Measurements from ENCODE around the gene APP.

APP gene

GRCh38 chr21:25939396-25939761 lies 231.2 kb downstream of the APP start:
- Histone ChIP-seq H3K79me2 (no peaks in the 10 kb centered on the region), H3K27ac (no peak overlapping the region), H3K4me1 (no peaks in the 10 kb centered on the region)

GRCh38 chr21:25938658-25939395 lies 231.7 kb downstream of the APP start:
- H3K9me3 ChIP-seq (ENCODE audit: control insufficient read depth, low read length): no peaks in the 10 kb centered on the region
- H3K4me2 ChIP-seq (ENCODE audit: low read length): no peak overlapping the region
- H3K36me3 ChIP-seq (ENCODE audit: control insufficient read depth, insufficient read depth, low read length): no peaks in the 10 kb centered on the region
- no peaks in the 10 kb centered on the region for H3K27me3 ChIP-seq (ENCODE audit: control insufficient read depth, insufficient read depth, low read length)
- no peak overlapping the region for H2AFZ ChIP-seq
- H3K9ac ChIP-seq: no peak overlapping the region
- H3K79me2 ChIP-seq: no peaks in the 10 kb centered on the region
- TF ChIP-seq, protein P1, sequence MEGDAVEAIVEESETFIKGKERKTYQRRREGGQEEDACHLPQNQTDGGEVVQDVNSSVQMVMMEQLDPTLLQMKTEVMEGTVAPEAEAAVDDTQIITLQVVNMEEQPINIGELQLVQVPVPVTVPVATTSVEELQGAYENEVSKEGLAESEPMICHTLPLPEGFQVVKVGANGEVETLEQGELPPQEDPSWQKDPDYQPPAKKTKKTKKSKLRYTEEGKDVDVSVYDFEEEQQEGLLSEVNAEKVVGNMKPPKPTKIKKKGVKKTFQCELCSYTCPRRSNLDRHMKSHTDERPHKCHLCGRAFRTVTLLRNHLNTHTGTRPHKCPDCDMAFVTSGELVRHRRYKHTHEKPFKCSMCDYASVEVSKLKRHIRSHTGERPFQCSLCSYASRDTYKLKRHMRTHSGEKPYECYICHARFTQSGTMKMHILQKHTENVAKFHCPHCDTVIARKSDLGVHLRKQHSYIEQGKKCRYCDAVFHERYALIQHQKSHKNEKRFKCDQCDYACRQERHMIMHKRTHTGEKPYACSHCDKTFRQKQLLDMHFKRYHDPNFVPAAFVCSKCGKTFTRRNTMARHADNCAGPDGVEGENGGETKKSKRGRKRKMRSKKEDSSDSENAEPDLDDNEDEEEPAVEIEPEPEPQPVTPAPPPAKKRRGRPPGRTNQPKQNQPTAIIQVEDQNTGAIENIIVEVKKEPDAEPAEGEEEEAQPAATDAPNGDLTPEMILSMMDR (IDR thresholded peaks at IDR 0.05): no peak
- no peaks in the 10 kb centered on the region for H3K4me1 ChIP-seq
- H3K4me3 ChIP-seq (ENCODE audit: low read depth, low read length): no peak overlapping the region
- H3K27ac ChIP-seq: no peak overlapping the region

More at GRCh38 chr21:25939396-25939761, 231.2 kb downstream of the APP start:
- H3K9ac ChIP-seq: no peak overlapping the region
- H3K27me3 ChIP-seq (ENCODE audit: control insufficient read depth, insufficient read depth, low read length): no peaks in the 10 kb centered on the region
- TF ChIP-seq, protein P1 (IDR thresholded peaks at IDR 0.05): no peak
- H3K4me2 ChIP-seq (ENCODE audit: low read length): no peak overlapping the region
- no peaks in the 10 kb centered on the region for H3K36me3 ChIP-seq (ENCODE audit: control insufficient read depth, insufficient read depth, low read length)
- H3K4me3 ChIP-seq (ENCODE audit: low read depth, low read length): no peak overlapping the region
- no peaks in the 10 kb centered on the region for H3K9me3 ChIP-seq (ENCODE audit: control insufficient read depth, low read length)
- H2AFZ ChIP-seq: no peak overlapping the region

DNA sequence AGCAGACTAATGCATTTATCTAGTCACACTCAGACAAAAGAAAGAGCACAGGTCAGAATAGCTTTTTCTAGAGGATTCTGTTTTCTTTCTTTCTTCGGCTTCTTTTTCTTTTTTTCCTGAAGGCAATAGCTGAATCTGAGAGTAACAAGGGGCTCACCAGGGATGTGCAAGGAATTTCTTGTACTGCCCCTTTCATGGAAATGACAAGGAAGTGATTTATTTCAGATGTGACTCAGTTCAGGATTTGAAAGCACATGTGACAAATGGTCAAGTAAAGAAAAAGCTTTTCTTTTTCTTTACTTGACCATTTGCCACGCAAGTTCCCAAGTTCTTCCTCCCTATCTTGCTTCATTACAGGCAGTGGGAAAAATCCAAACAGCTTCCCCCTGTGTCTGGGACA lies 233.8 kb downstream of the APP start:
- H3K27me3 ChIP-seq (ENCODE audit: control insufficient read depth, insufficient read depth, low read length): no peaks in the 10 kb centered on the region
- no peak overlapping the region for H3K4me2 ChIP-seq (ENCODE audit: low read length)
- no peak overlapping the region for H3K27ac ChIP-seq
- no peak overlapping the region for H2AFZ ChIP-seq
- no peaks in the 10 kb centered on the region for H3K79me2 ChIP-seq
- no peak overlapping the region for H3K9ac ChIP-seq
- H3K36me3 ChIP-seq (ENCODE audit: control insufficient read depth, insufficient read depth, low read length): no peaks in the 10 kb centered on the region
- TF ChIP-seq, protein P1 (IDR thresholded peaks at IDR 0.05): no peak
- no peak overlapping the region for H3K4me3 ChIP-seq (ENCODE audit: low read depth, low read length)
- H3K9me3 ChIP-seq (ENCODE audit: control insufficient read depth, low read length): no peaks in the 10 kb centered on the region
- H3K4me1 ChIP-seq: no peaks in the 10 kb centered on the region

DNA sequence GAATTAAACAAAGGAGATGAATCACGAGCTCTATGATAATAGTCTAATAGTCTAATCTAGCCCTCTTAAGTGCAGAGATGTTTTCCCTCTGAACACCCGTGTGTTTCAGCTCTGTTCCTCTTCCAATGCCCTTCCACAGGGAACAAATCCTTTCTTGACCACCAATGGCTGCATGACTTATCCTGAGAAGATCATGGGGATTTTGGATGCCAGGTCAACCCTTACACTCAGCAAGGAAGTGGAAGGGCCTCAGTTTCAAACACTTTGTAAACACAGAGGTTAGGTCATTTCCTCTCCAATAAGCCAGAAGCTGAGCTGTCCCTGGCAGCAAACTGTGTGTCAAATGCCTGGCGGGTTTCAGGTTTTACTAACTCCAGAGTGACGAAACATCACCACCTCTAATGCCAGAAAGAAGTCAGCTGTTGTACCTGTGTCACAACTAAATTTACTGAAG lies 235.8 kb downstream of the APP start:
- Histone ChIP-seq H3K9ac (no peak overlapping the region), H3K79me2 (no peaks in the 10 kb centered on the region), H3K4me1 (no peaks in the 10 kb centered on the region), H3K9me3 (ENCODE audit: control insufficient read depth, low read length) (no peaks in the 10 kb centered on the region), H2AFZ (no peak overlapping the region), H3K4me3 (ENCODE audit: low read depth, low read length) (no peak overlapping the region), H3K27ac (peak overlapping the region; percentile 49), H3K36me3 (ENCODE audit: control insufficient read depth, insufficient read depth, low read length) (no peaks in the 10 kb centered on the region), H3K4me2 (ENCODE audit: low read length) (no peak overlapping the region), H3K27me3 (ENCODE audit: control insufficient read depth, insufficient read depth, low read length) (no peaks in the 10 kb centered on the region)
- TF ChIP-seq, protein P1 (IDR thresholded peaks at IDR 0.05): no peak

DNA sequence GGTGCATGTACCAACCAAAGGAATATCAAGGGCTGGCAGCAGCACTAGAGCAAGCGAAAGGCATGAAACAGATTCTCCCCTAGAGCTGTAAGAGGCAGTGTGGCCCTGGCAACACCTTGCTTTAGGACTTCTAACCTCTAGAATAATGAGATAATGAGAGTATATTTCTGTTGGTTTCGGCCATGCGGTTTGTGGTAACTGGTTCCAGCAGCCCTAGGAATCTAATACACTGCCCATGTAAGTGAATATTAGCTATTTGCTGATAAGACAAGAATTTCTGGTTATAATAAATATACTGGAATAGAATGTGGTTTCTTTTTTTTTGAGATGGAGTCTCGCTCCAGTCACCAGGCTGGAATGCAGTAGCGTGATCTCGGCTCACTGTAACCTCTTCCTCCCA lies 236.4 kb downstream of the APP start:
- Histone ChIP-seq H3K4me2 (ENCODE audit: low read length) (no peak overlapping the region), H3K27me3 (ENCODE audit: control insufficient read depth, insufficient read depth, low read length) (no peaks in the 10 kb centered on the region), H3K9me3 (ENCODE audit: control insufficient read depth, low read length) (no peaks in the 10 kb centered on the region), H2AFZ (no peak overlapping the region), H3K27ac (no peak overlapping the region), H3K4me1 (no peaks in the 10 kb centered on the region), H3K79me2 (no peaks in the 10 kb centered on the region), H3K4me3 (ENCODE audit: low read depth, low read length) (no peak overlapping the region), H3K36me3 (ENCODE audit: control insufficient read depth, insufficient read depth, low read length) (no peaks in the 10 kb centered on the region), H3K9ac (no peak overlapping the region)
- TF ChIP-seq, protein P1 (IDR thresholded peaks at IDR 0.05): no peak

All from parathyroid adenoma (tissue), 2 donors.